HCT116 (cell line): ENCODE measurements around the gene LHX3. TPM values are rescaled to one million over a fixed set of nuclear protein-coding genes. Genes with fewer than 3 reads are reported as not detected.

Source experiments
- ATAC-seq: fragments of 200-7000 bp; cut with Tn5 transposase; 2 replicates; pipeline ENCODE4 v1.9.1; 2020; ENCODE audit warnings: mild to moderate bottlenecking, moderate library complexity
- BruUV-seq: library from RNA; stranded (reverse); fragments of 400-500 nt; replicated peaks from 2 replicates; lab custom pipeline; 2021; lab: Mats Ljungman, UMichigan
- CTCF ChIA-PET: fragments of 300-600 bp; sonication (Branson Sonifier 250); formaldehyde crosslinking; loops from one replicate; lab custom pipeline; 2021; ENCODE audit warnings: antibody characterized with exemption; lab: Charles Lee
- POLR2A ChIA-PET: fragments of 300-600, 350-600 bp; sonication (Branson Sonifier 250); formaldehyde crosslinking; loops from one replicate; lab custom pipeline; 2021; ENCODE audit warnings: antibody characterized with exemption; lab: Charles Lee
- RAD21 ChIA-PET, 2 experiments: fragments of 300-600 bp; sonication (Branson Sonifier 250); formaldehyde crosslinking; loops; one replicate each; lab custom pipeline; 2023; ENCODE audit warnings: low total read pairs in 2 of 2; ENCODE audit not compliant: uncharacterized antibody in 2 of 2, unreplicated experiment in 2 of 2, low non-redundant PET in 1 of 2; lab: Charles Lee
- DNase-seq: peaks from one replicate; pipeline ENCODE4 v3.0.0-alpha.2; 2010; ENCODE audit warnings: low read depth, low spot score
- H2AFZ ChIP-seq: fragments of 200-600 bp; shearing (Covaris generic), sonication (generic); 2 replicates; pipeline ENCODE4 v1.6.1; 2017; ENCODE audit warnings: low read depth, mixed run types, mixed read lengths, antibody characterized with exemption, low read length; ENCODE audit not compliant: poor library complexity, severe bottlenecking
- H3K27ac ChIP-seq: 2 replicates; pipeline ENCODE4 v1.5.1; 2012; ENCODE audit warnings: low read depth, low read length
- H3K27me3 ChIP-seq: fragments of 200-600 bp; sonication (generic); 2 replicates; pipeline ENCODE4 v1.6.1; 2016; ENCODE audit warnings: mixed run types, low read length, mixed read lengths; ENCODE audit not compliant: insufficient read depth
- H3K36me3 ChIP-seq, 2 experiments: fragments of 200-500 bp in 1 of 2; fragments of 200-600 bp in 1 of 2; sonication (Bioruptor generic) in 1 of 2; sonication (generic) in 1 of 2; 2 replicates each; pipeline versions ENCODE4 v1.5.1 to v1.6.1; 2014 to 2016; ENCODE audit warnings: low read length in 2 of 2, inconsistent platforms in 1 of 2, mixed read lengths in 1 of 2, mixed run types in 1 of 2; ENCODE audit not compliant: insufficient read depth in 2 of 2, control insufficient read depth in 1 of 2
- H3K4me1 ChIP-seq, 2 experiments: fragments of 200-600 bp in 1 of 2; sonication (generic) in 1 of 2; 2 replicates each; pipeline versions ENCODE4 v1.5.1 to v1.6.1; 2012 to 2017; ENCODE audit warnings: low read length in 2 of 2, inconsistent platforms in 1 of 2, mild to moderate bottlenecking in 1 of 2, mixed read lengths in 1 of 2, mixed run types in 1 of 2, moderate library complexity in 1 of 2; ENCODE audit not compliant: insufficient read depth in 2 of 2, control insufficient read depth in 1 of 2
- H3K4me2 ChIP-seq: fragments of 200-600 bp; sonication (generic); 2 replicates; pipeline ENCODE4 v1.6.1; 2017; ENCODE audit warnings: mixed run types, low read length, mixed read lengths
- H3K4me3 ChIP-seq, 2 experiments: fragments of 200-600 bp in 1 of 2; sonication (generic) in 1 of 2; replicated peaks in 1 of 2; 2 replicates each; pipeline ENCODE4 v1.5.1; 2011 to 2016; ENCODE audit warnings: low read length in 2 of 2, control low read depth in 1 of 2, low read depth in 1 of 2, mild to moderate bottlenecking in 1 of 2, mixed read lengths in 1 of 2, mixed run types in 1 of 2
- H3K79me2 ChIP-seq: fragments of 200-600 bp; sonication (generic); 2 replicates; pipeline ENCODE4 v1.6.1; 2017; ENCODE audit warnings: mild to moderate bottlenecking, mixed run types, low read length, moderate library complexity, mixed read lengths; ENCODE audit not compliant: insufficient read depth
- H3K9ac ChIP-seq: fragments of 200-600 bp; sonication (generic); 2 replicates; pipeline ENCODE4 v1.6.1; 2016; ENCODE audit warnings: low read length, mixed read lengths
- H3K9me2 ChIP-seq: fragments of 200-600 bp; sonication (generic), shearing (Covaris generic); 2 replicates; pipeline ENCODE4 v1.6.1; 2017; ENCODE audit warnings: mixed run types, mild to moderate bottlenecking, moderate library complexity; ENCODE audit not compliant: insufficient read depth
- H3K9me3 ChIP-seq, 2 experiments: fragments of 200-500 bp in 1 of 2; fragments of 200-600 bp in 1 of 2; sonication (Bioruptor generic) in 1 of 2; sonication (generic) in 1 of 2; 2 replicates each; pipeline ENCODE4 v1.6.1; 2014 to 2017; ENCODE audit warnings: low read length in 2 of 2, mixed read lengths in 2 of 2, inconsistent platforms in 1 of 2, low read depth in 1 of 2, mild to moderate bottlenecking in 1 of 2, mixed run types in 1 of 2, moderate library complexity in 1 of 2; ENCODE audit not compliant: control insufficient read depth in 1 of 2, insufficient read depth in 1 of 2
- H4K20me1 ChIP-seq: fragments of 200-600 bp; sonication (generic), shearing (Covaris generic); 2 replicates; pipeline ENCODE4 v1.6.1; 2017; ENCODE audit warnings: mixed run types, mild to moderate bottlenecking, moderate library complexity; ENCODE audit not compliant: insufficient read depth
- CBX3 ChIP-seq: IDR thresholded peaks from 2 replicates; pipeline ENCODE4 v1.6.1; 2012; ENCODE audit warnings: low read depth
- CEBPB ChIP-seq: IDR thresholded peaks from 2 replicates; pipeline ENCODE4 v1.6.1; 2012; ENCODE audit warnings: low read depth
- EGR1 ChIP-seq: IDR thresholded peaks from 2 replicates; pipeline ENCODE4 v1.6.1; 2012; ENCODE audit warnings: low read depth
- ELF1 ChIP-seq: IDR thresholded peaks from 2 replicates; pipeline ENCODE4 v1.6.1; 2012; ENCODE audit warnings: low read depth, borderline replicate concordance
- EZH2 ChIP-seq: fragments of 200-600 bp; sonication (generic); IDR thresholded peaks from 2 replicates; pipeline ENCODE4 v1.6.1; 2017; ENCODE audit warnings: antibody characterized with exemption, mixed run types
- EZH2phosphoT487 ChIP-seq: fragments of 200-600 bp; IDR thresholded peaks from 2 replicates; pipeline ENCODE4 v1.6.1; 2018; ENCODE audit warnings: antibody characterized with exemption, borderline replicate concordance
- FOSL1 ChIP-seq: IDR thresholded peaks from 2 replicates; pipeline ENCODE4 v1.6.1; 2012; ENCODE audit warnings: low read depth
- POLR2A ChIP-seq: IDR thresholded peaks from 2 replicates; pipeline ENCODE4 v1.7.0; 2011; ENCODE audit warnings: borderline replicate concordance; ENCODE audit not compliant: insufficient read depth, insufficient read length; ENCODE audit errors: extremely low read depth
- POLR2AphosphoS5 ChIP-seq: IDR thresholded peaks from 2 replicates; pipeline ENCODE4 v1.6.1; 2011; ENCODE audit warnings: mild to moderate bottlenecking, low read depth, low read length, moderate library complexity
- RAD21 ChIP-seq: IDR thresholded peaks from 2 replicates; pipeline ENCODE4 v1.6.1; 2012; ENCODE audit warnings: low read depth, mild to moderate bottlenecking
- SIN3A ChIP-seq: IDR thresholded peaks from 2 replicates; pipeline ENCODE4 v1.6.1; 2012; ENCODE audit warnings: low read depth
- SRF ChIP-seq: IDR thresholded peaks from 2 replicates; pipeline ENCODE4 v1.6.1; 2012; ENCODE audit warnings: low read depth
- TCF7L2 ChIP-seq: IDR thresholded peaks from 2 replicates; pipeline ENCODE4 v1.7.0; 2011; ENCODE audit warnings: borderline replicate concordance, inconsistent platforms; ENCODE audit not compliant: insufficient read depth, insufficient read length; ENCODE audit errors: extremely low read depth
- YY1 ChIP-seq: IDR thresholded peaks from 2 replicates; pipeline ENCODE4 v1.6.1; 2011; ENCODE audit warnings: low read length, low read depth, moderate library complexity, mild to moderate bottlenecking; ENCODE audit not compliant: insufficient replicate concordance; ENCODE audit errors: extremely low read depth
- ZFX ChIP-seq: fragments of 450-650 bp; IDR thresholded peaks from 2 replicates; pipeline ENCODE4 v1.6.1; 2017
- intact Hi-C: fragments of 100-400 bp; cut with micrococcal nuclease; formaldehyde crosslinking; loops from 2 replicates; pipeline ENCODE4 v1.10.0; 2022
- total RNA-seq: library from RNA; stranded (reverse); gene quantifications from one replicate; pipeline ENCODE4 v1.2.1, GENCODE V29; 2021; ENCODE audit not compliant: unreplicated experiment
- TF ChIP-seq, protein P1 (sequence below): IDR thresholded peaks from 2 replicates; pipeline ENCODE4 v1.6.1; 2012; ENCODE audit warnings: low read depth
- TF ChIP-seq, protein P2 (sequence below), 3 experiments: fragments of 200-600 bp in 1 of 3; sonication (generic) in 1 of 3; IDR thresholded peaks in 2 of 3; conservative IDR thresholded peaks in 1 of 3; 2 replicates each; pipeline ENCODE4 v1.5.1; 2012 to 2017; ENCODE audit warnings: low read depth in 2 of 3, low read length in 2 of 3, antibody characterized with exemption in 1 of 3, borderline replicate concordance in 1 of 3, control low read depth in 1 of 3, mild to moderate bottlenecking in 1 of 3, mixed read lengths in 1 of 3, mixed run types in 1 of 3, moderate library complexity in 1 of 3; ENCODE audit not compliant: insufficient read depth in 1 of 3
- TF ChIP-seq, protein P3 (sequence below): IDR thresholded peaks from 2 replicates; pipeline ENCODE4 v1.6.1; 2011; ENCODE audit warnings: mild to moderate bottlenecking, low read length, moderate library complexity; ENCODE audit not compliant: insufficient replicate concordance; ENCODE audit errors: extremely low read depth
- TF ChIP-seq, protein P4 (sequence below): IDR thresholded peaks from 2 replicates; pipeline ENCODE4 v1.6.1; 2012

The LHX3 gene
- total RNA-seq, 1 experiment from 2014 or later = not detected

DNA sequence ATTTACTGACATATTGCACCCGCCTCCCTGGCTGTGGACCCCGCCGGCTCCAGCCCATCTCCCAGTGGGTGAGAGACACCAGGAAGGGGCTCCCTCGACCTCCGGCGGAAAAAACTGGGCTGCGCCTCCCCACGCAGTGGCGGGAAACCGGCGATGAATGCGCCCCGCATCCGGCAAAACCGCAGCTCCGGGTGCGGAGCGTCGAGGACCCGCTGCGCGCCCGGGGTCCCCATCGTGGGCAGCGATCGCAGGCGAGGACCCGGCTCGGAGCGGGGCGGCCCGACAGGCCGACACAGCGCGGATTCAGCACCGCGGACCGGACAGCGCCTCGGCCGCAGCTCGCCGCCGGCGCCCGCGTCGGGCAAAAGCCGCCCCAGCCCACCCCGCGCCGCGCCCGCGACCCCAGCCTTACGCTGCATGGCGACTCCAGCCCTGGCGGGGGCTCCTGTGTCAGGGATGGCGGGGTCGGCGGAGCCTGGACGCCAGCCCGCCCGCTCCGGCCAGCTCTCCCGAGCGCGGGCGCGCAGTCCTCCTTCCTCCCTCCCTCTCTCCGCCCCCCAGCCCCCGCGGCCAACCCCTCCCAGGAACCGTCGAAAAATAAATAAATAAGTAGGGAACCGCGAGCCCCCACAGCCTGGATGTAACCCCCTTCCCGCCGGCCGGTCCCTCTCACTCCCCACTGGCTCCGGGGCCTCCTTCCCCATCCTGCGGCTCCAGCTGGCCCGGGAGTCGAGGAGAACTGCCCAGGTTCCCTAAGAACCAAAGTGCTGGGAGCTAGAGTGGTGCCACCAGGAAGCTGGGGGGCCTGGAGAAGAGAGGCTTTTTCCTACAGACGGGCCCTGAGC is 3.1 kb downstream of the LHX3 start:
- no peak for DNase-seq
- Histone ChIP-seq H3K9me3 (no peaks in the 10 kb centered on the region), H4K20me1 (no peaks in the 10 kb centered on the region), H3K4me3 (no peak overlapping the region), H2AFZ (no peak overlapping the region), H3K9me2 (no peaks in the 10 kb centered on the region), H3K79me2 (no peaks in the 10 kb centered on the region), H3K36me3 (peaks cover 0 to 2% of the 10 kb centered on the region in 2 experiments; a peak in 1 of 4 replicates), H3K9ac (no peak overlapping the region), H3K27ac (no peak overlapping the region), H3K4me2 (no peak overlapping the region), H3K27me3 (no peaks in the 10 kb centered on the region), H3K4me1 (peaks cover 0 to 3% of the 10 kb centered on the region in 2 experiments; a peak in 1 of 4 replicates)
- BruUV-seq = no TSS peak
- ATAC-seq = no peak
- CTCF ChIA-PET = no interaction called here
- RAD21 ChIA-PET = no interaction called here
- POLR2A ChIA-PET = no interaction called here
- intact Hi-C loops = no loop called here
- TF ChIP-seq SRF (no peak), YY1 (no peak), SIN3A (no peak), RAD21 (no peak), POLR2A (no peak), ELF1 (no peak), CEBPB (no peak), EZH2phosphoT487 (no peak), ZFX (no peak), EGR1 (no peak), TCF7L2 (no peak), EZH2 (no peak), FOSL1 (no peak), CBX3 (no peak), POLR2AphosphoS5 (no peak)
- TF ChIP-seq, protein P1, sequence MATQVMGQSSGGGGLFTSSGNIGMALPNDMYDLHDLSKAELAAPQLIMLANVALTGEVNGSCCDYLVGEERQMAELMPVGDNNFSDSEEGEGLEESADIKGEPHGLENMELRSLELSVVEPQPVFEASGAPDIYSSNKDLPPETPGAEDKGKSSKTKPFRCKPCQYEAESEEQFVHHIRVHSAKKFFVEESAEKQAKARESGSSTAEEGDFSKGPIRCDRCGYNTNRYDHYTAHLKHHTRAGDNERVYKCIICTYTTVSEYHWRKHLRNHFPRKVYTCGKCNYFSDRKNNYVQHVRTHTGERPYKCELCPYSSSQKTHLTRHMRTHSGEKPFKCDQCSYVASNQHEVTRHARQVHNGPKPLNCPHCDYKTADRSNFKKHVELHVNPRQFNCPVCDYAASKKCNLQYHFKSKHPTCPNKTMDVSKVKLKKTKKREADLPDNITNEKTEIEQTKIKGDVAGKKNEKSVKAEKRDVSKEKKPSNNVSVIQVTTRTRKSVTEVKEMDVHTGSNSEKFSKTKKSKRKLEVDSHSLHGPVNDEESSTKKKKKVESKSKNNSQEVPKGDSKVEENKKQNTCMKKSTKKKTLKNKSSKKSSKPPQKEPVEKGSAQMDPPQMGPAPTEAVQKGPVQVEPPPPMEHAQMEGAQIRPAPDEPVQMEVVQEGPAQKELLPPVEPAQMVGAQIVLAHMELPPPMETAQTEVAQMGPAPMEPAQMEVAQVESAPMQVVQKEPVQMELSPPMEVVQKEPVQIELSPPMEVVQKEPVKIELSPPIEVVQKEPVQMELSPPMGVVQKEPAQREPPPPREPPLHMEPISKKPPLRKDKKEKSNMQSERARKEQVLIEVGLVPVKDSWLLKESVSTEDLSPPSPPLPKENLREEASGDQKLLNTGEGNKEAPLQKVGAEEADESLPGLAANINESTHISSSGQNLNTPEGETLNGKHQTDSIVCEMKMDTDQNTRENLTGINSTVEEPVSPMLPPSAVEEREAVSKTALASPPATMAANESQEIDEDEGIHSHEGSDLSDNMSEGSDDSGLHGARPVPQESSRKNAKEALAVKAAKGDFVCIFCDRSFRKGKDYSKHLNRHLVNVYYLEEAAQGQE = no peak
- TF ChIP-seq, protein P2, sequence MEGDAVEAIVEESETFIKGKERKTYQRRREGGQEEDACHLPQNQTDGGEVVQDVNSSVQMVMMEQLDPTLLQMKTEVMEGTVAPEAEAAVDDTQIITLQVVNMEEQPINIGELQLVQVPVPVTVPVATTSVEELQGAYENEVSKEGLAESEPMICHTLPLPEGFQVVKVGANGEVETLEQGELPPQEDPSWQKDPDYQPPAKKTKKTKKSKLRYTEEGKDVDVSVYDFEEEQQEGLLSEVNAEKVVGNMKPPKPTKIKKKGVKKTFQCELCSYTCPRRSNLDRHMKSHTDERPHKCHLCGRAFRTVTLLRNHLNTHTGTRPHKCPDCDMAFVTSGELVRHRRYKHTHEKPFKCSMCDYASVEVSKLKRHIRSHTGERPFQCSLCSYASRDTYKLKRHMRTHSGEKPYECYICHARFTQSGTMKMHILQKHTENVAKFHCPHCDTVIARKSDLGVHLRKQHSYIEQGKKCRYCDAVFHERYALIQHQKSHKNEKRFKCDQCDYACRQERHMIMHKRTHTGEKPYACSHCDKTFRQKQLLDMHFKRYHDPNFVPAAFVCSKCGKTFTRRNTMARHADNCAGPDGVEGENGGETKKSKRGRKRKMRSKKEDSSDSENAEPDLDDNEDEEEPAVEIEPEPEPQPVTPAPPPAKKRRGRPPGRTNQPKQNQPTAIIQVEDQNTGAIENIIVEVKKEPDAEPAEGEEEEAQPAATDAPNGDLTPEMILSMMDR (IDR thresholded peaks at IDR 0.05 in 2 of 3, conservative IDR thresholded peaks at IDR 0.05 in 1 of 3; ENCODE audit: borderline replicate concordance in 1 of 3, insufficient read depth in 1 of 3, low read depth in 2 of 3, low read length in 2 of 3) = no peak
- TF ChIP-seq, protein P3, sequence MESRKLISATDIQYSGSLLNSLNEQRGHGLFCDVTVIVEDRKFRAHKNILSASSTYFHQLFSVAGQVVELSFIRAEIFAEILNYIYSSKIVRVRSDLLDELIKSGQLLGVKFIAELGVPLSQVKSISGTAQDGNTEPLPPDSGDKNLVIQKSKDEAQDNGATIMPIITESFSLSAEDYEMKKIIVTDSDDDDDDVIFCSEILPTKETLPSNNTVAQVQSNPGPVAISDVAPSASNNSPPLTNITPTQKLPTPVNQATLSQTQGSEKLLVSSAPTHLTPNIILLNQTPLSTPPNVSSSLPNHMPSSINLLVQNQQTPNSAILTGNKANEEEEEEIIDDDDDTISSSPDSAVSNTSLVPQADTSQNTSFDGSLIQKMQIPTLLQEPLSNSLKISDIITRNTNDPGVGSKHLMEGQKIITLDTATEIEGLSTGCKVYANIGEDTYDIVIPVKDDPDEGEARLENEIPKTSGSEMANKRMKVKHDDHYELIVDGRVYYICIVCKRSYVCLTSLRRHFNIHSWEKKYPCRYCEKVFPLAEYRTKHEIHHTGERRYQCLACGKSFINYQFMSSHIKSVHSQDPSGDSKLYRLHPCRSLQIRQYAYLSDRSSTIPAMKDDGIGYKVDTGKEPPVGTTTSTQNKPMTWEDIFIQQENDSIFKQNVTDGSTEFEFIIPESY = no peak
- TF ChIP-seq, protein P4, sequence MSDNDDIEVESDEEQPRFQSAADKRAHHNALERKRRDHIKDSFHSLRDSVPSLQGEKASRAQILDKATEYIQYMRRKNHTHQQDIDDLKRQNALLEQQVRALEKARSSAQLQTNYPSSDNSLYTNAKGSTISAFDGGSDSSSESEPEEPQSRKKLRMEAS = no peak
